Endothelial cell of umbilical vein (primary cell): ENCODE data around the gene EXOC3.

Experiments
- POLR2A ChIP-seq: IDR thresholded peaks from 2 replicates; pipeline ENCODE4 v1.6.1; 2012; ENCODE audit warnings: low read depth, mild to moderate bottlenecking, control low read depth, low read length
- TF ChIP-seq, protein P1 (sequence below), 2 donors: IDR thresholded peaks; 1 replicate in 1 of 2; 2 replicates in 1 of 2; pipeline ENCODE4 v1.5.1; 2011; ENCODE audit warnings: low read length in 2 of 2, mild to moderate bottlenecking in 2 of 2, moderate library complexity in 2 of 2, control low read depth in 1 of 2, inconsistent platforms in 1 of 2, low read depth in 1 of 2; ENCODE audit not compliant: insufficient read depth in 1 of 2; ENCODE audit errors: extremely low read depth in 1 of 2

DNA sequence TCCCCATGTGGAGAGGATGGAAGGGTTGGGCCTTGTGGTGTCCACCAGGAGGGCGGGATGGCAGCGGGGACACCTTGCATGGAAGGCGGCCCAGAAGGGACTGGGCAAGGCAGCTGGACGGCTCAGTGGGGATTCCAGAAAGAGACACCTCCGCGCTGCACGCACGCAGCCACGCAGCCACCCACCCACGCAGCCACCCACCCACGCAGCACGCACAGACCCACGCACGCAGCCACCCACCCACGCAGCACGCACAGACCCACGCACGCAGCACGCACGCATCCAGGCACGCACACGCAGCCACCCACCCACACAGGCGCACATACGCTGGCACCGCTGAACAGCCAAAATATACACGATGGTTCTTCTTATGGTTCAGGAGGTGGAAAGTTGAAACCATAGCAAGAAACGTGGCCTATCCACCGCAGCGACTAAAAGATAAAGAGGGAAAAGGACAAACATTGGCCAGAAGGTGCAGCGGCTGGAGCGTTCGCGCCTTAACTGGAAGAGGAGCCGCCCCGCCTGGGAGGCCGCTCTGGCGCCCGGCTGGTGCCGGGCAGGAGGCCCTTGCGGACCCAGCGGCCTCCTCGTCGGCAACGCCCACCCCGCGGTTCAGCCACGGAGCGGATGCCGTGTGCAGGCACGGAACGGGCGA lies 22.2 kb upstream of the EXOC3 start:
- no peak for TF ChIP-seq POLR2A
- TF ChIP-seq, protein P1, sequence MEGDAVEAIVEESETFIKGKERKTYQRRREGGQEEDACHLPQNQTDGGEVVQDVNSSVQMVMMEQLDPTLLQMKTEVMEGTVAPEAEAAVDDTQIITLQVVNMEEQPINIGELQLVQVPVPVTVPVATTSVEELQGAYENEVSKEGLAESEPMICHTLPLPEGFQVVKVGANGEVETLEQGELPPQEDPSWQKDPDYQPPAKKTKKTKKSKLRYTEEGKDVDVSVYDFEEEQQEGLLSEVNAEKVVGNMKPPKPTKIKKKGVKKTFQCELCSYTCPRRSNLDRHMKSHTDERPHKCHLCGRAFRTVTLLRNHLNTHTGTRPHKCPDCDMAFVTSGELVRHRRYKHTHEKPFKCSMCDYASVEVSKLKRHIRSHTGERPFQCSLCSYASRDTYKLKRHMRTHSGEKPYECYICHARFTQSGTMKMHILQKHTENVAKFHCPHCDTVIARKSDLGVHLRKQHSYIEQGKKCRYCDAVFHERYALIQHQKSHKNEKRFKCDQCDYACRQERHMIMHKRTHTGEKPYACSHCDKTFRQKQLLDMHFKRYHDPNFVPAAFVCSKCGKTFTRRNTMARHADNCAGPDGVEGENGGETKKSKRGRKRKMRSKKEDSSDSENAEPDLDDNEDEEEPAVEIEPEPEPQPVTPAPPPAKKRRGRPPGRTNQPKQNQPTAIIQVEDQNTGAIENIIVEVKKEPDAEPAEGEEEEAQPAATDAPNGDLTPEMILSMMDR (IDR thresholded peaks at IDR 0.05; ENCODE audit: extremely low read depth in 1 of 2, insufficient read depth in 1 of 2, low read depth in 1 of 2, low read length in 2 of 2), result no peak
